Measurements from ENCODE around the gene RILP.
"Not testable (repeated sequence)": the region's sequence is repeated elsewhere in the genome, so short reads cannot be mapped to it uniquely, and the experiment has no call there.

Gene RILP

DNA sequence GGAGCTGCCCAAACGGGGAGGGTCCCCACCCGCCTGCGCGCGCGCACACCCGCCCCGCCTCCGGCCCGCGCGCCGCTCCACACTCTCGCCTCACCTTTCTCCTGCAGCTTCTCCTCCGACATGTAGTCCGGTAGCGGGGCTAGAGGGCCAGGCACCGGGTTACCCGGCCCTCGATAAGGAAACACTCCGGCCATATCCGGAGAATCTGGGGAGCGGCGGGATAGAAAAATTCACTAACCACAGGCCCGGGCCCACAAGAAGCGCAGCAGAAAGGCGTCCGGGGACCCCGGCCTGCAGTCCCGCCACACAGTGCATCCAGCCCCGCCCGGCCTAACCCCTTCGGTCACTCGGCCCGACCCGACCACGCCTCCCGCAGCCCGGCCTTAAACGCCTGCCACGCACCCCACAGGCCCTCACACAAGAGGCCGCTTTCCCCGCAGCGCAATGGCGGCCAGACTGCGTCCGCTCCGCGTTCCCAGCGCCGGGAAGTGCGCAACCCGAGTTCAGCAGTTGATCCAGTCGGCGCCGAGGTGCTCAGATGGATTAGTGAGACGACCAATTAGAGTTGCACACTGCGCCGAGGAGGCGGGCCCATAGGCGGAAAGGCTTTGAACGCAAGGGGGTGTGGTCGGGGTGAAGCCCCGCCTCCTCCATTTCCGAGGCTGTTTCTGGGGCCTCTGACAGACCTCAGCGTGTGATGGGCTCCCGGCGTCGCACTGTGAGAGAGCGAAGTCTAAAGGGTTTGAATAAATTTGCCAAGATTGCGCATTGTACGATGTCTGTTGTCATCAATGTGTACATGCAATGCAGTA, 34.9 kb upstream of the RILP start, which contains the start of gene PRPF8:
Gene PRPF8, minus strand, starts transcription at position 490 of the 812 bp plus-strand sequence. Its CDS starts 296 bp downstream, at position 194.
- DNase-seq (ENCODE audit: low read depth in 2 of 2): peak; percentile 98
- H3K4me3 ChIP-seq (replicated peaks in 1 of 2; ENCODE audit: low read depth in 2 of 2, low read length in 2 of 2): peak within 1 kb of the TSS; percentile 69 to 88
- no peak for TF ChIP-seq CTCF (IDR thresholded peaks at IDR 0.05; ENCODE audit: low read depth, low read length)

GRCh38 chr17:1683459-1683858, 33.8 kb upstream of the RILP start:
- DNase-seq (ENCODE audit: low read depth in 2 of 2): no peak
- no peak for TF ChIP-seq CTCF (IDR thresholded peaks at IDR 0.05; ENCODE audit: low read depth, low read length)
- peak overlapping the region; percentile 69 to 88 for H3K4me3 ChIP-seq (replicated peaks in 1 of 2; ENCODE audit: low read depth in 2 of 2, low read length in 2 of 2)

GRCh38 chr17:1676401-1676800, 26.7 kb upstream of the RILP start:
- no peak for DNase-seq (ENCODE audit: low read depth in 2 of 2)
- TF ChIP-seq CTCF (IDR thresholded peaks at IDR 0.05; ENCODE audit: low read depth, low read length): no peak
- no peak overlapping the region for H3K4me3 ChIP-seq (replicated peaks in 1 of 2; ENCODE audit: low read depth in 2 of 2, low read length in 2 of 2)

GRCh38 chr17:1673041-1673785, 23.5 kb upstream of the RILP start:
- H3K4me3 ChIP-seq (replicated peaks in 1 of 2; ENCODE audit: low read depth in 2 of 2, low read length in 2 of 2): no peak overlapping the region
- no peak for DNase-seq (ENCODE audit: low read depth in 2 of 2)

DNA sequence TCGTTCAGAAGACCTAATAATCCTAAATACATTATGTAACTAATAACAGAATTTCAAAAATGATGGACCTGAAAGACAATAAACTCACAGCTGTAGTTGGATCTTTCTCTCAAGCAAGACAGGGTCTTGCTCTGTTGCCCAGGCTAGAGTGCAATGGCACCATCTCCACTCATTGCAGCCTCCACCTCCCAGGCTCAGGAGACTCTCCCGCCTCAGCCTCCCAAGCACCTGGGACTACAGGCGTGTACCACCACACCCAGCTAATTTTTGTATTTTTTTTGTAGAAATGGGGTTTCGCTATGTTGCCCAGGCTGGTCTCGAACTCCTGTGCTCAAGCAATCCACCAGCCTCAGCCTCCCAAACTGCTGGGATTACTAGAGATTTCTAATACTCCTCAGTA, 14.3 kb upstream of the RILP start:
- DNase-seq (ENCODE audit: low read depth in 2 of 2); H3K4me3 ChIP-seq (replicated peaks in 1 of 2; ENCODE audit: low read depth in 2 of 2, low read length in 2 of 2): not testable (repeated sequence)

More at GRCh38 chr17:1673041-1673785, 23.5 kb upstream of the RILP start:
- TF ChIP-seq CTCF (IDR thresholded peaks at IDR 0.05; ENCODE audit: low read depth, low read length): no peak

DNA sequence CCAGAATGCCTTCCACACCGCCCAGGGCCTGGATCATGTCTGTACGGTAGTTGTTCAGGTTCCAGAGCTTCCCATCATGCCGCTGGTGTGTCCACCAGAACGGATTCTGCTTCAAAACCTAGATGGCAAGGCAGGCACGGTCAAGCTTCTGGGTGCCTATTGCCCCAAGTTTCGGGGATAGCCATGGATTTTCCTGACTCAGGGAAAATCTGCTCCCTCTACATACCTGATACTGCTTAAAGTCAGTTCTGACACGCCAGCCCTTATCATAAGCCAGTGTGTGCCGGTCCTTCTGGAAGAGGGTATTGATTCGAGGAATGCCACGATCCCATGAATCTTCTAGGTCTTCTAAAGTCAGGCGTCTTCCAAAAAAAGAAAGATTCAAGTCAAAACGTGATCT, 11.4 kb upstream of the RILP start:
- DNase-seq (ENCODE audit: low read depth in 2 of 2): no peak
- no peak for TF ChIP-seq CTCF (IDR thresholded peaks at IDR 0.05; ENCODE audit: low read depth, low read length)
- H3K4me3 ChIP-seq (replicated peaks in 1 of 2; ENCODE audit: low read depth in 2 of 2, low read length in 2 of 2): no peak overlapping the region

DNA sequence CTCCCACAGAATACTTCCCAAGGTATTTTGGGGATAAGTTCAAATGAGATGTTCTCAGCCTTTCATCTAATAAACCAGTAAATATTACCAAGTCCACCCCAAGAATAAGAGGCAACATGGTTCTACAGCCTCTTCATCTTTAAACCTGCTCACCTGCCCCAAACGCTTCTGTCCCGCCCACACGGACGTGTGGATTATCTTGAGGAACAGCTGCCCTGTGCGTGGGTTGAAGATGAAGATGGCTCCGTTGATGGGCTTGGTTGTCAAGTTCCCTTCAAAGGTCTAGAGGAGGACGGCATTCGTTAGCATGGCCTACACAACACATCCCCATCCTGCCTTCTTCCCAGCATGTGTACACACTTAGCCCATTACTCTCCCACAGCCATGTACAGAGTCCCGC, 8.4 kb upstream of the RILP start:
- TF ChIP-seq CTCF (IDR thresholded peaks at IDR 0.05; ENCODE audit: low read depth, low read length): no peak
- no peak for DNase-seq (ENCODE audit: low read depth in 2 of 2)
- H3K4me3 ChIP-seq (replicated peaks in 1 of 2; ENCODE audit: low read depth in 2 of 2, low read length in 2 of 2): no peak overlapping the region

Data from cardiac fibroblast (primary cell).